Stimulated activated CD4-positive, alpha-beta T cell treated with anti-CD3 and anti-CD28 coated beads, Interleukin-15, amount 100 ng/mL, for 24 hours (primary cell): ENCODE results near the gene ZFHX3.

Experiments
- DNase-seq: peaks from one replicate; pipeline ENCODE4 v3.0.0-alpha.2; 2020

ZFHX3 gene

DNA sequence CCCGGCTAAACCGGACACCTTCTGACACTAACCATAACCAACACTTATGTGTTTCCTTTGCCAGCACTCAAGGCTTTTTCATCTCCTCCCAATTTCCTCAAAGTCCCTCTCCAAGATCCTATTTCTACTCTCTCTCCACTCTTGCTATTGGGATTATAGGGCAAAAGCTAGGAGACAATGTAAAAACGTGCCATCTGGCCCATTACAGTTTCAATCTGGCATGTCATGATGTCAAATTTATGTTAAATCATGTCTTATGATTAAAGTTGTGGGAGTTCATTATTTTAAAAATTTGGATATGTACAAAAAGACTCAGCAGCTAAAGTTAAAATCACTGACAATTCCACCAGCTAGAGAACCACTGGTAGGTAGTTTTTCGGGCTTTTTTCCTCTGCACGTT lies 77.3 kb downstream of the ZFHX3 start:
- no peak for DNase-seq

DNA sequence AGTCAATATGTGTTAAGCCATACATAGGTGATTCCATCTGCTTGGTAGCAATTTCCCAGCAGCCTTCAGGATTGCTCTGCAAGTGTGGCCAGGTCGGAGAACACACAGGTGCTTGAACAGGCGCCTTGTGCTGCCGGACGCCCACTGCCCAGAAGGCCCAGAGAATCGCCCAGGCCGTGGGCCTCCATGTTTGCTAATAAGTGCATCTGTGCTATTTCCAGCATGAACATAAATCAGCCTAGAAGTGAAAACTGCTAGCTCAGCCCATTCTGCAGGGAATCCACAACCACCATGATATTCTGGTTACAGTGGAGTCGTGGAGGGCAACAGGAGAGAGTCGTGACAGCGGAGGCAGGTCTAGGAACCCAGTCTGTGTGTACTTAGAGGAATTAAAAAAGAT lies 78.1 kb downstream of the ZFHX3 start:
- DNase-seq: no peak

GRCh38 chr16:72969146-72969545 lies 78.8 kb downstream of the ZFHX3 start:
- no peak for DNase-seq

GRCh38 chr16:72967941-72968340 lies 80.0 kb downstream of the ZFHX3 start:
- DNase-seq: no peak

- DNase-seq: no peak
These were observed 84.2 kb downstream of the ZFHX3 start for GRCh38 chr16:72963533-72964315.

DNA sequence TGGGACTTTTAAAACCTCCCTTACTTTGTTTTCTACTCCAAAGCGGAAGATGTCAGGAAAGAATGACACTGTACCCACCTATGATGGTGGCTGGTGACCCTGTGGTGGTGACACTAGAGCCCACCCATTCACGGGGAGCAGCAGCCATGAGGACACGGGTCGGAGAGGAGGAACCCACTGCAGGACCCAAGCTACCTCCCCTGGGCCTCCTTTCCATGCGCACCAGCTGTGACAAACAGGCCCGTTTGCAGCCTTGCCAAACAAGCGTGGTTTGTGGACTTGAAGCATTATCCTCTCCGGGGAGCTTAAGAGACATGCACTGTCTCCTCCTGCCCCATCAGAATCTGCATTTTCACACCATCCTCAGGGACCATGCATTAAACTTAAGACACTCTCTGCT lies 85.6 kb downstream of the ZFHX3 start:
- DNase-seq: no peak

DNA sequence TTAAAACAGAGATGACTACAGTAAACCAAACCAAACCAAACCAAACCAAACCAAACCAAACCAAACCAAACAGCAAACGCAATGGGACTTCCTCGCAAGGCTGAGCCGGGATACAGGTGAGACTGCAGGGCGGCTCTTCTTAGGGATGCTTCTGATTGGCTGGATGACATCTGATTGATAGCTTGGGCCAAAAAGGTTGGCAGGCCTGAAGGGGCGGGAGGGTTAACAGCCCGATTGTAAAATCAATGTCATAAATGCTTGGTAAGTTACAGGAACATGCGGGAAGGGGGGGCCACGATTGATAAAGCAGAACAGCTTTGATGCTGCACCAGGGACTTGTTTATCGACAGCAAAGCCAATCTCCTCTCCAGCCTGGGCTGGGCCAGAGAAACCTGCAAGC lies 86.1 kb downstream of the ZFHX3 start:
- no peak for DNase-seq

DNA sequence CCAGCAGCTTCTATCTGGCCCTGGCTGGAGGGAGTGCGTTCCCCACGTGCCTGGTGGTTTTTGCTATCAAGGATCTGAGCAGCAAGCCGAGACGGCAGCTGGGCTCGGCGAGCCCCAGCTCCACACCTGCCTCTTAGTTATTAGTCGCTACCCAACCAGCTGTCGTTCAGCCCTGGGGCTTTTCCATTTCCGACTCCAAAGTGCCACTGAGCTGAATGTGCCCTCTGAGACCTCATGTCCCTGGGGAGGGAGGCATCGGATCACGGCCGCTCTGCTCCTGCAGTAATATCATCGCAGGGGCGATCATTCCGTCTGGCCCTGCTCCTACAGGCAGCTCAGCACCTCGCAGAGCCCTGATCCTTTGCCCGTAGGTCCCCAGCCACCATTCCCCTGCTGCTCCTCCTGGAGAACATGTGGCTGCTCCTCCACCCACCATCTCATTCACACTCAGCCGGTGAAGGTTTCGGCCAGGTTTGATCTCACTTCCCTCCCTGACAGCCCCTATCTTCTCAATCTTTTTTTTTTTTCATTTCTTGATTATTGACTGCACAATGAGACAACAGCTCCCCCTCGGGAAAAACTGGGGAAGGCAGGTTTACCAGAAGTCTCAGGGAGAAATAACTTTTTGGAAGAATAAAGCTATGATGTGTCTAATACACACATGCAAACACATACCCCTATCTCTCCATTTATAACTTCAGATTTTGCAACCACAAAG lies 86.7 kb downstream of the ZFHX3 start:
- DNase-seq: no peak

DNA sequence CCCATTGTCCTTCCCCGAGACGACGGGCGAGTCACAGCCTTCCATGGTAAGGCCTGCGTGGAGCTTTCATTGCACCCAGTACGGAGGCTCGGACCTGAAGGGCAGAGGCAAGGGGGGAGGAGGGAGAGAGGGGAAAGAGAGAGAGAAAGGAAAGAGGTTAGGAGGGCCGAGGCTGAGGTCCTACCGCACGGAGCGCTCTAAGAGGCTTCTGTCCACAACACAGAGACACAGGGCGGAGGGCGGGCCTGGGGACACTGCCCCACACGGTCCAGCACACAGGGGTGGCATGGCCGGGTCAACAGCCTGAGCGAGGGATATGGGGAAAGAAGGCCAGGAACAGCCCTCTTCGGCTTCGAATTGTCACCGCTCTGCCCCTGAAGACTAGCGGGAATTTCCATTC lies 87.8 kb downstream of the ZFHX3 start:
- no peak for DNase-seq

DNA sequence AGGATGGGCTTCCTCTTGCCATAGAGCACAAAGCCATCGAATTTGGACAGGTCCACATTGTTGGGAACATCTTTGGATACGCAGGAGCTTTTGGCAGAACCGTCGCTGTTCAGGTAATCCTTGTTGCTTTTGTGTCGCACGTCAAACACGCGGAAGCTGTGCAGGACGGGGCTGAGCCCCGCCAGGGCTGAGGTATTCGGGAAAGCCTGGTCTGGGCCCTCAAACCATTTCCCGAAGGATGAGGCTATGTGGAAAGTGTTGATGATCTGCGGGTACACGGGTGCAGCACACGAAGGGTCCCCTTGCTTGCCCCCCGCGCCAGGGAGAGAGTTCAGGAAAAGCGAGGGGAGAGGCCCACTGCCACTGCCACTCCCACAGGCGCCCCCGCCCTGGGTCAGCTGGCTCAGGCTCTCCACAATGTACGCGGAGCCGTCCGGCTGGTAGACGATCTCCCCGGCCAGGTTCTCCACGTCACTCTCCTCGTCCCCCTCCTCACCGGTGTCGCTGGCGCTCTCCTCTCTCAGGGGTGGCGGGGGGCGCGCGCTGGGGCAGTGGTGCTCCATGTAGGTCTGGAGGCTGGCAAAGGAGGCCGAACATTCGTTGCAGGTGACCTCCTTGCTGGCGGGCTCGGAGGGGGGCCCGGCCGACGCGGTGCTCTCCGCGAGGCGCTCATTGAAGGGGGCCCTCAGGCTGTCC lies 88.5 kb downstream of the ZFHX3 start:
- DNase-seq: no peak

DNA sequence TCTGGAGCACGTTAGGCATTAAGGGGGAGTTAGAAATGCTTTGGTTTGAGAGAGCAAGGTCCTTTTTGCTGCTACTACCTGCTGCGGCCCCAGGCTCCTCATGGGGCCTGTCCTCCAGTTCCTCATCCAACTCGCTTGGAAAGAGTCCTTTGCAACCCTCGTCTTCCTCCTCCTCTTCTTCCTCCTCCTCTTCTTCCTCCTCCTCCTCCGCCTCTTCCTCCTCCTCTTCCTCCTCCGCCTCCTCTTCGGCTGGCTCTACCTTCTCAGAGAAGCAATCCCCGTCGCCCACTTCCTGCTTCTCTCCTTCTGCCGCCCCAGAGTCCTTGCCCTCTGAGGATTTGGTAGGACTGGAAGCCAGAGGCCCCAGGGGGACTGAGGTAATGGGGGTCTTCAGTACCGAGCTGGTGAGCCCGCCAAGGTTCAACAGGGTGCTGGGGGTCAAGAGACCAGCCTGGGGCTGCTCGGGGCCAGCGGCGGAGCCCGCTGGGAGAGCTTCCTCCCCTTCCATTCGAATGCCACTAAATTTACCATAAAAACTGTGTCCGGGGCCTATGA lies 89.3 kb downstream of the ZFHX3 start:
- no peak for DNase-seq

DNA sequence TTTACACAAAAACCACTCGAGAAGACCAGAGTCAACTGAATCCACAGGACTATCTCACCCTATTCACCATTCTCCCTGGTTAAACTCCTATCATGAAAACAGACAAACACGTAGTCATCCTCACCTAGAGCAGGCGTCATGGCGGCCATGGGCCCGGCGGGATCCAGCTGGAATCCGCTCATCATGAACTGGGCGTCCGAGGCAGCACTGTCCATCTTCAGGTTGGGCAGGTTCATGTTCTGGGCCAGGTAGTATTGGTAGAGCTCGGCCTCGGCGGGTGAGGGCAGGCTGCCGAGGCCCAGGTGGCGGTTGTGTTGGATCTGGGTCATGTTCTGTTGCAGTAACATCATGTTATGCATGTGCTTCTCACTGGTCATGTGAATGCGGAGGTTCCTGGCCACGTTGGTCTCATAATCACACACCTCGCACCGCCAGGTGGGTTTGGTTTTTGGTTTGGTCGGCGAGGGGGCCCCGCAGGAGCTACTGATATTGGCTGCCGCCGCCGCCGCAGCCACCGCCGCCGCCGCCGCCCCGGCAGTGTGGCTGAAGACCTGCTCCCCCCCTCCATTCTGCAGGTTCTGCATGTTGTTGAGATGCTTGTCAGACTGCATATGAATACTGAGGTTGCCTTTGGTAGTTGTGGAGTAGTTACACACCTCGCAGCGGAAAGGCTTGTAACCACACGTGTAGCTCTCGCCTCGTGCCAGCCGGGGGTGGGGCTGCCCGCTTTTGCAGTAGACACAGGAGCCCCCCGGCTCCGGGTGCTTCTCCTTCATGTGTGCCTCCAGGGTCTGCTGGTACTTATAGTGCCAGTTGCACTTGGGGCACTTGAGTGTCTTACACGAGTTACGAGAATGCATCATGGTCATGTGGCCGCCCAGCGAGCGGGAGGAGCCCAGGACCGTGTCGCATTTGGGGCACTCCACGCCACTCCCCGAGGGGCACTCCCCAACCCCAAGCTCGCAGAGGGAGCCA lies 90.3 kb downstream of the ZFHX3 start:
- no peak for DNase-seq

DNA sequence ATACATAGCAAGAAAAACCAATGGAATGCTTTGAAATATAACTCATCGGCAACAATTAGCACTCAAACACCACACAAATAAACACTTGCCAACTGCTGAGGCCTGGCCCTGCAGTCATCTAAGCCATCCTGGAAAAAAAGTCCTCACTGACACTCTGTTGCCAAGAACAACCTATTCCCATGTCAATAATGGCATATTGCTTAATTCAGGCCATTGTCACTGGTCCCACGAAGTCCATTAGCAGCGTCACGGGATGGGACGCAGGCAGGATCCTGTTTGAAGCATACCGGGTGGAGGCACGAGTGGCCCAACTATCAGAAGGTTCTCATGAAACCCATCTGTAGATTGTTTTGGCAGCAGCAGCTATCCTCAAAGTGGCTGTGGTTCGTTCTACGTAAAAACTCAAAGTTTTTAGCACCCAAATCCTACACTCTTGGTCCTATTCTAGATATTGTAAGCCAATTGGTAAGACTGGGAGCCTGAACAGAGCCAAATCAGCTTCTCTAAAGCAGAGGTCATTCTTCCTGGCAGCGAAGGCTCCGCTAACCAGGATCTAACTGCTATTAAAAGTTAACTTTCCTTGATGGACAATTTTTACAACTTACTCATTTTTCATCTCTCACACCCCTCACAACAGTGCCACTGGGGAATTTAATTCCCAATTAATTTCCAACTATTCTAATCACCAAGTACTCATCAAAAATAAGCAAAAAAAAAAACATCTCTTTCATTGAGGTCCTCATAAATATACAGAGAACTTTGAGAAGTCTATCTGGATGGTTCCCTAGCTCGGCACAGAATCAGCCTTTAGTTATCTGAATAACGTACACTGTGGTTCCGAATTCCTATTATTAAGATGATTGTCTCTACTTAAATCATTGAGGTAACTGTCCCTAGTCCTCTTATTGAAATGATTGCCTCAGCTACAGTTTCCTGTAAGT lies 91.5 kb downstream of the ZFHX3 start:
- no peak for DNase-seq

DNA sequence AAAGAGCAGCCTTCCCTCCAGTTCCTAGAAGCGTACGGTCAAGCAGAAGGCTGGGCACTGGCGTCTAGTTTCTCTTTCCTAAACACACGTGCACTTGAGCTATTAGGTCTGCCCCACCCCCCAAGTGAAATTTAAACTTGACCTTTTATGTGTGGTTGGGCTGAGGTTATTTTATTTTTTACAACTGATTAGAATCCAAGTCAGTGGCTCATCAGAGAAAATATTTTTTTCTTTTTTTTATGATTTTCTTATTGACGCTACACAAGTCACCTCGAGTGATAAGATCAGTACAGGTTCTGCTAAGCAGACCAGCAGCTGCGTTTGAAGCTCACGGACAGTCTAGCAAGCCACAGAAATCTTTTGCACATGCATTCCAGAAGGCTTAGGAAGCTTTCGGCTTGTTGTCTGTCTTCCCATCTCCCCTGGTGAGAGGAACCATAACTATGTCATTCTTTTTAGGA lies 95.1 kb downstream of the ZFHX3 start:
- no peak for DNase-seq

- DNase-seq: no peak
These were observed 95.5 kb downstream of the ZFHX3 start for GRCh38 chr16:72952404-72952803.

GRCh38 chr16:72951916-72952315 lies 96.0 kb downstream of the ZFHX3 start:
- DNase-seq: no peak

DNA sequence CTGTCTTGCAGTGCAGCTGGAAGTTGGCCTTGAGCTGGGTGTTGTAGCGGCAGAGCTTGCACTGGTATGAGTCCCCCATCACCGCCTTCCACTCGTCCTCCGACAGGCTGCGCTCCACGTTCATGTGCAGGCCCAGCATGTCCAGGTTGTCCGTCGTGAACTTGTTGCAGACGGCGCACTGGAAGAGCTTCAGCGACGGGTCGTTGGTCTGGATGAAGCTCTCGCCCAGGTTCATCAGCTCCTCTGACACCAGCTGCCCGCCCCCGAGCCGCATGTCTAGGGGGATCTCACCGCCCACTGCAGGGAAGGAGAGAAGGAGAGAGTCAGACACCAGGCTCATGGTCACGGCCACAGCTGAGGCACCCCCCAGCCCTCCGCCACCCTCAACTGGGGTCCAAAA lies 97.3 kb downstream of the ZFHX3 start:
- no peak for DNase-seq

- DNase-seq: no peak
These were observed 99.6 kb downstream of the ZFHX3 start for GRCh38 chr16:72948238-72948829.

- DNase-seq: no peak
These were observed 100.3 kb downstream of the ZFHX3 start for GRCh38 chr16:72947379-72948237.
